Measurements from ENCODE around the gene LRRC70. TPM values are rescaled to one million over a fixed set of nuclear protein-coding genes. Genes with fewer than 3 reads are reported as not detected.

LRRC70 gene
- total RNA-seq, 1 donor from 2014 or later: 0.91 TPM

DNA sequence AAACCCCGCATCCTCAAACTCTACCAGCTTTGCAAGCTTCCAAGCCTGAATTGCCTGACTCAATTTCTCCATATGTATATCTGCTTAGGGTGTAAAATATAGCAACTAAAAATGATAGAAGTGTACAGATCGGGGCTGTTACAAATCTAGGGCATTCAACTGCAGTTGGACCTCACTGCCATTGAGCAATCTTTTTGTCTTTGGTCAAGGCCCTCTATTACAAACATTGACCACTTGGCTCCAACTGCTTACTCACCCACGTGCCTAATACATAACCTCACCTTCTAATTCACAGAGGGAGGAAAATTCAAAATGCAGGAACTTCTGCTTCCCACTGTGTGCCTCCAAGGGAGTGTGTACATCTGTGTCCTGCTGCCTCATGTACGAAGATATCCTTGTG is 10.0 kb downstream of the LRRC70 start:
- Mint-ChIP-seq H3K27me3 (ENCODE audit: unreplicated experiment) (peaks cover 1% of the 10 kb centered on the region), H3K4me3 (ENCODE audit: unreplicated experiment) (no peak overlapping the region), H3K9me3 (ENCODE audit: unreplicated experiment) (no peaks in the 10 kb centered on the region), H3K4me1 (ENCODE audit: low read depth, unreplicated experiment) (no peaks in the 10 kb centered on the region), H3K27ac (ENCODE audit: unreplicated experiment) (no peak overlapping the region), H3K36me3 (ENCODE audit: unreplicated experiment) (peaks cover 5% of the 10 kb centered on the region)
- no peak for DNase-seq
- TF ChIP-seq, protein P1, sequence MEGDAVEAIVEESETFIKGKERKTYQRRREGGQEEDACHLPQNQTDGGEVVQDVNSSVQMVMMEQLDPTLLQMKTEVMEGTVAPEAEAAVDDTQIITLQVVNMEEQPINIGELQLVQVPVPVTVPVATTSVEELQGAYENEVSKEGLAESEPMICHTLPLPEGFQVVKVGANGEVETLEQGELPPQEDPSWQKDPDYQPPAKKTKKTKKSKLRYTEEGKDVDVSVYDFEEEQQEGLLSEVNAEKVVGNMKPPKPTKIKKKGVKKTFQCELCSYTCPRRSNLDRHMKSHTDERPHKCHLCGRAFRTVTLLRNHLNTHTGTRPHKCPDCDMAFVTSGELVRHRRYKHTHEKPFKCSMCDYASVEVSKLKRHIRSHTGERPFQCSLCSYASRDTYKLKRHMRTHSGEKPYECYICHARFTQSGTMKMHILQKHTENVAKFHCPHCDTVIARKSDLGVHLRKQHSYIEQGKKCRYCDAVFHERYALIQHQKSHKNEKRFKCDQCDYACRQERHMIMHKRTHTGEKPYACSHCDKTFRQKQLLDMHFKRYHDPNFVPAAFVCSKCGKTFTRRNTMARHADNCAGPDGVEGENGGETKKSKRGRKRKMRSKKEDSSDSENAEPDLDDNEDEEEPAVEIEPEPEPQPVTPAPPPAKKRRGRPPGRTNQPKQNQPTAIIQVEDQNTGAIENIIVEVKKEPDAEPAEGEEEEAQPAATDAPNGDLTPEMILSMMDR (IDR thresholded peaks at IDR 0.05; ENCODE audit: partially characterized antibody, unreplicated experiment): no peak

DNA sequence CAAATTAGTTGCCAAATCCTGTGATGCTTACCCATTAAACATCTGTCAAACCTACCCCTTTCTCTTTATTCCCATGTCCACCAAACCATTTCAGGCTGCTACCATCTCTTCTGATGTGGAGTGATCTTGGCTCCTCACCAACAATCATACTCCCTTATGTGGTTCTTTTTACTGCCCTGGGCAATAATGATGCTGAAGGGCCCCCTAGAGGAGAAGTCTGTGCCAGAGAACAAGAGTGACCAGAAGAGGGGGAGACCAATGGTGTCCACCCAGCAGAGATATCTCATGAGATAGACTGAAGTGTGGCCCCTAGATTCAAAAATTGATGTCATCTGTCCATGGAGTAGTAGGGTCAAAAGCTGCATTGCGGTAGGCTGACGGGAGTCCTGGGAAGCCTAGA is 10.9 kb downstream of the LRRC70 start:
- H3K27me3 Mint-ChIP-seq (ENCODE audit: unreplicated experiment): peaks cover 1% of the 10 kb centered on the region
- H3K4me1 Mint-ChIP-seq (ENCODE audit: low read depth, unreplicated experiment): no peaks in the 10 kb centered on the region
- H3K4me3 Mint-ChIP-seq (ENCODE audit: unreplicated experiment): no peak overlapping the region
- peaks cover 5% of the 10 kb centered on the region for H3K36me3 Mint-ChIP-seq (ENCODE audit: unreplicated experiment)
- no peak for DNase-seq
- TF ChIP-seq, protein P1 (IDR thresholded peaks at IDR 0.05; ENCODE audit: partially characterized antibody, unreplicated experiment): no peak
- no peak overlapping the region for H3K27ac Mint-ChIP-seq (ENCODE audit: unreplicated experiment)
- H3K9me3 Mint-ChIP-seq (ENCODE audit: unreplicated experiment): no peaks in the 10 kb centered on the region

DNA sequence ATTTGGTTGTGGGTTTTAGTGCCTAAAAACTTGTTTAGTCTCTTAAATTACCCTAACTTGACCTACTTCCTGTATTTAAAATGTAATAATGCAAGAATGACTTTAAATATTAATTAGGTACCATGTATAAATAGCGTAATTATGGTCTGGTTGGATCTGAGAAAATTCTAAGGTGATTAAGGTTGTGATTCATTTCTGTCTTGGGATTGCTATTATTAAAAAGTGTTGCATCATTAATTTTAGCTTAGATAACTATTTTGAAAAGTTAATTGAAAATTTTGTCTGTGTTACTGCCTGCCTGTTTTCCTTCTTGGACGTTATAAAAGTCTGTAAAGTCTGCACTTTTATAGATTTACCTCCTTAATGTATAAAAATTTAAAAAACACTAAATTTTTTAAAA is 11.8 kb downstream of the LRRC70 start:
- H3K36me3 Mint-ChIP-seq (ENCODE audit: unreplicated experiment): peaks cover 5% of the 10 kb centered on the region
- H3K4me1 Mint-ChIP-seq (ENCODE audit: low read depth, unreplicated experiment): no peaks in the 10 kb centered on the region
- no peak for DNase-seq
- H3K27ac Mint-ChIP-seq (ENCODE audit: unreplicated experiment): no peak overlapping the region
- peaks cover 1% of the 10 kb centered on the region for H3K27me3 Mint-ChIP-seq (ENCODE audit: unreplicated experiment)
- TF ChIP-seq, protein P1 (IDR thresholded peaks at IDR 0.05; ENCODE audit: partially characterized antibody, unreplicated experiment): no peak
- no peaks in the 10 kb centered on the region for H3K9me3 Mint-ChIP-seq (ENCODE audit: unreplicated experiment)
- H3K4me3 Mint-ChIP-seq (ENCODE audit: unreplicated experiment): no peak overlapping the region

DNA sequence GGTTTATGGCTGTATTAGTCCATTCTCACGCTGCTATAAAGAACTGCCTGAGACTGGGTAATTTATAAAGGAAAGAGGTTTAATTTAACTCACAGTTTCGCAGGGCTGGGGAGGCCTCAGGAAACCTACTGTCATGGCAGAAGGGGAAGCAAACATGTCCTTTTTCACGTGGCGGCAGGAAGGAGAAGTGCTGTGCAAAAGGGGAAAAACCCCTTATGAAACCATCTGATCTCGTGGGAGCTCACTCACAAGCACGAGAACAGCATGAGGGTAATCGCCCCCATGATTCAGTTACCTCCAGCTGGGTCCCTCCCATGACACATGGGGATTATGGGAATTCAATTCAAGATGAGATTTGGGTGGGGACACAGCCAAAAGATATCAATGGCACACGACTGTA is 13.9 kb downstream of the LRRC70 start:
- peaks cover 1% of the 10 kb centered on the region for H3K27me3 Mint-ChIP-seq (ENCODE audit: unreplicated experiment)
- no peaks in the 10 kb centered on the region for H3K9me3 Mint-ChIP-seq (ENCODE audit: unreplicated experiment)
- H3K27ac Mint-ChIP-seq (ENCODE audit: unreplicated experiment): no peak overlapping the region
- no peaks in the 10 kb centered on the region for H3K4me1 Mint-ChIP-seq (ENCODE audit: low read depth, unreplicated experiment)
- peaks cover 5% of the 10 kb centered on the region for H3K36me3 Mint-ChIP-seq (ENCODE audit: unreplicated experiment)
- TF ChIP-seq, protein P1 (IDR thresholded peaks at IDR 0.05; ENCODE audit: partially characterized antibody, unreplicated experiment): no peak
- H3K4me3 Mint-ChIP-seq (ENCODE audit: unreplicated experiment): no peak overlapping the region
- DNase-seq: no peak

DNA sequence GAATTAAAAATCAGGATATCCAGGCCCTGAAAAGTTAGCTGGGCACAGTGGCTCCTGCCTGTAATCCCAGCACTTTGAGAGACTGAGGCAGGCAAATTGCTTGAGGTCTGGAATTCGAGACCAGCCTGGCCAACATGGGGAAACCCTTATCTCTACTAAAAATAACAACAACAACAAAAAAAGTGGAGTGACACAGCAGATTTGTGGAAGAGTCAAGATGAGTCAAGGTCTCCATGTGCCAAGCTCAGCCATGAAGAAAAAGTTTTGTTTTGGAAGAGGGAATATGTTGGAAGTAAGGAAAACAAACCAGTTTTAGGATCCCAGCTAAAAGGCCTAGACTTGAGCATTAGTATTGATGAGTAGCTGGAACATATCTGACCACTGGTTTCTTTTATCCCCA is 14.7 kb downstream of the LRRC70 start:
- TF ChIP-seq, protein P1 (IDR thresholded peaks at IDR 0.05; ENCODE audit: partially characterized antibody, unreplicated experiment): no peak
- Mint-ChIP-seq H3K9me3 (ENCODE audit: unreplicated experiment) (no peaks in the 10 kb centered on the region), H3K4me3 (ENCODE audit: unreplicated experiment) (no peak overlapping the region), H3K27ac (ENCODE audit: unreplicated experiment) (no peak overlapping the region), H3K4me1 (ENCODE audit: low read depth, unreplicated experiment) (no peaks in the 10 kb centered on the region), H3K27me3 (ENCODE audit: unreplicated experiment) (peaks cover 1% of the 10 kb centered on the region), H3K36me3 (ENCODE audit: unreplicated experiment) (peaks cover 5% of the 10 kb centered on the region)
- DNase-seq: no peak

All from glutamatergic neuron (in vitro differentiated cells).